BJ (cell line): ENCODE measurements around the gene PROCR. TPM values are rescaled to one million over a fixed set of nuclear protein-coding genes. Genes with fewer than 3 reads are reported as not detected.
A peak's percentile ranks its signal among the peaks of the same experiment; 100 is the strongest.

Experiments used
- CTCF ChIA-PET: fragments of 350-600 bp; formaldehyde crosslinking; extraction: SDS; loops from one replicate; lab custom pipeline; 2021; ENCODE audit warnings: antibody characterized with exemption, inconsistent platforms; lab: Yijun Ruan, JAX
- POLR2A ChIA-PET: fragments of 300-600 bp; sonication (Branson Sonifier 250); formaldehyde crosslinking; extraction: SDS; loops from one replicate; lab custom pipeline; 2021; ENCODE audit warnings: antibody characterized with exemption; lab: Charles Lee
- DNase-seq: peaks from one replicate; pipeline ENCODE4 v3.0.0-alpha.2; 2011; ENCODE audit warnings: low read depth
- H3K27me3 ChIP-seq: 2 replicates; pipeline ENCODE4 v1.6.0; 2011; ENCODE audit warnings: low read length; ENCODE audit not compliant: control insufficient read depth, insufficient read depth
- H3K36me3 ChIP-seq: 2 replicates; pipeline ENCODE4 v1.5.1; 2011; ENCODE audit warnings: low read length; ENCODE audit not compliant: control insufficient read depth, insufficient read depth
- H3K4me3 ChIP-seq: 2 replicates; pipeline ENCODE4 v1.5.1; 2011; ENCODE audit warnings: low read depth, mild to moderate bottlenecking, control low read depth, low read length
- CTCF ChIP-seq: IDR thresholded peaks from 2 replicates; pipeline ENCODE4 v1.5.1; 2011; ENCODE audit warnings: low read depth, mild to moderate bottlenecking, control low read depth, inconsistent platforms, low read length, moderate library complexity; ENCODE audit not compliant: insufficient read depth
- polyA minus RNA-seq: library from RNA; depleted of rRNA, polyadenylated mRNA; stranded (reverse); fragments of >200 nt; gene quantifications from 2 replicates; pipeline ENCODE4 v1.2.3, GENCODE V29; 2011; rRNA and poly(A)+ RNA removed
- polyA plus RNA-seq: library from polyadenylated mRNA; depleted of rRNA; stranded (reverse); fragments of >200 nt; gene quantifications from 2 replicates; pipeline ENCODE4 v1.2.3, GENCODE V29; 2011; rRNA removed

The PROCR gene
- polyA plus RNA-seq (28.0 and 32.8 TPM in 2 replicates), polyA minus RNA-seq (7.3 and 17.1 TPM in 2 replicates)

GRCh38 chr20:35171753-35172433 lies at the start of gene PROCR:
Gene PROCR (plus strand): TSS chr20:35172072. CDS start chr20:35172155, 83 bp downstream.
- ChIA-PET CTCF (interaction anchor here (0.9 kb wide), 1 partner anchor 27 kb away, joined by 3 read pairs; no protein-coding TSS in a partner anchor), POLR2A (no interaction called here)
- peak within 1 kb of the TSS; percentile 43 for H3K4me3 ChIP-seq
- H3K27me3 ChIP-seq: no peaks in the 10 kb centered on the region
- DNase-seq: peak; percentile 79
- TF ChIP-seq CTCF: no peak
- H3K36me3 ChIP-seq: peaks cover 4% of the 10 kb centered on the region; the same call in 1 of the 2 replicates

GRCh38 chr20:35122756-35123405 lies 49.0 kb upstream of the PROCR start:
- CTCF ChIA-PET: interaction anchor here (0.7 to 1.6 kb wide), 4 partner anchors 12 to 146 kb away, joined by 3 to 7 read pairs (median 4); no protein-coding TSS in a partner anchor
- no peak for TF ChIP-seq CTCF

GRCh38 chr20:35125753-35126152 lies 46.1 kb upstream of the PROCR start:
- POLR2A ChIA-PET: no interaction called here
- Histone ChIP-seq H3K36me3 (peaks cover 12% of the 10 kb centered on the region), H3K27me3 (no peaks in the 10 kb centered on the region), H3K4me3 (no peak overlapping the region)
- CTCF ChIA-PET: interaction anchor here (0.6 to 1.4 kb wide), 4 partner anchors 12 to 251 kb away, joined by 3 read pairs; no protein-coding TSS in a partner anchor
- no peak for TF ChIP-seq CTCF
- no peak for DNase-seq

More at GRCh38 chr20:35122756-35123405, 49.0 kb upstream of the PROCR start:
- no peak overlapping the region for H3K4me3 ChIP-seq
- H3K27me3 ChIP-seq: no peaks in the 10 kb centered on the region
- POLR2A ChIA-PET: no interaction called here
- no peak for DNase-seq
- peaks cover 12% of the 10 kb centered on the region for H3K36me3 ChIP-seq

- POLR2A ChIA-PET: no interaction called here
- Histone ChIP-seq H3K4me3 (no peak overlapping the region), H3K27me3 (no peaks in the 10 kb centered on the region), H3K36me3 (peaks cover 9% of the 10 kb centered on the region)
- CTCF ChIA-PET: interaction anchor here (1.6 kb wide), 1 partner anchor 34 kb away, joined by 3 read pairs; no protein-coding TSS in a partner anchor
- no peak for DNase-seq
- no peak for TF ChIP-seq CTCF
These were observed 42.2 kb upstream of the PROCR start for GRCh38 chr20:35129647-35130069.

- CTCF ChIA-PET: interaction anchor here (1.4 kb wide), 1 partner anchor 36 kb away, joined by 5 read pairs; no protein-coding TSS in a partner anchor
- Histone ChIP-seq H3K4me3 (no peak overlapping the region), H3K36me3 (peaks cover 9% of the 10 kb centered on the region), H3K27me3 (no peaks in the 10 kb centered on the region)
- no peak for TF ChIP-seq CTCF
- no peak for DNase-seq
- POLR2A ChIA-PET: no interaction called here
These were observed 39.9 kb upstream of the PROCR start for GRCh38 chr20:35131934-35132333.
